ENCODE data around the gene PSG1.
"Not testable (repeated sequence)": the region's sequence is repeated elsewhere in the genome, so short reads cannot be mapped to it uniquely, and the experiment has no call there.

The PSG1 gene

GRCh38 chr19:42821306-42821977 is 58.1 kb downstream of the PSG1 start:
- not testable (repeated sequence) for DNase-seq (ENCODE audit: low read depth)

- not testable (repeated sequence) for DNase-seq (ENCODE audit: low read depth)
Observed at GRCh38 chr19:42819960-42820650, 59.4 kb downstream of the PSG1 start.

- no peak for DNase-seq (ENCODE audit: low read depth)
Observed at GRCh38 chr19:42816894-42817293, 62.6 kb downstream of the PSG1 start.

All from stimulated activated CD8-positive, alpha-beta memory T cell treated with anti-CD3 and anti-CD28 coated beads, Interleukin-12 subunit alpha, Interleukin-12 subunit beta, amount 100 ng/mL, for 1 hour (primary cell).